Large intestine (tissue), 3 donors: ENCODE measurements around the gene KLF11. TPM values are rescaled to one million over a fixed set of nuclear protein-coding genes. Genes with fewer than 3 reads are reported as not detected.

Experiments used
- DNase-seq, 2 donors: peaks; one replicate each; pipeline versions ENCODE4 v3.0.0 to v3.0.0-alpha.2; 2013
- H3K27ac ChIP-seq: one replicate; pipeline ENCODE4 v1.5.1; 2013; ENCODE audit warnings: low read length
- H3K27me3 ChIP-seq: 2 replicates; pipeline ENCODE4 v1.6.1; 2013; ENCODE audit warnings: low read length; ENCODE audit not compliant: control insufficient read depth, insufficient read depth
- H3K36me3 ChIP-seq: 2 replicates; pipeline ENCODE4 v1.6.1; 2013; ENCODE audit warnings: low read length; ENCODE audit not compliant: control insufficient read depth, insufficient read depth
- H3K4me1 ChIP-seq: one replicate; pipeline ENCODE4 v1.6.1; 2013; ENCODE audit warnings: low read length; ENCODE audit not compliant: control insufficient read depth, insufficient read depth
- H3K4me3 ChIP-seq: one replicate; pipeline ENCODE4 v1.5.1; 2013; ENCODE audit warnings: low read length
- H3K9me3 ChIP-seq: one replicate; pipeline ENCODE4 v1.6.1; 2013; ENCODE audit warnings: mild to moderate bottlenecking, low read depth, low read length, moderate library complexity; ENCODE audit not compliant: control insufficient read depth
- WGBS: methylation state at CpG from one replicate; pipeline ENCODE4 v1.1.5; 2013; ENCODE audit warnings: low lambda C conversion rate; ENCODE audit not compliant: insufficient coverage; 5-methylcytosine and 5-hydroxymethylcytosine counted together
- polyA plus RNA-seq: library from polyadenylated mRNA; unstranded; fragments of 120-200 nt; gene quantifications from one replicate; pipeline ENCODE4 v1.2.1, GENCODE V29; 2013

KLF11 gene
- polyA plus RNA-seq, 1 donor = 10.6 TPM

DNA sequence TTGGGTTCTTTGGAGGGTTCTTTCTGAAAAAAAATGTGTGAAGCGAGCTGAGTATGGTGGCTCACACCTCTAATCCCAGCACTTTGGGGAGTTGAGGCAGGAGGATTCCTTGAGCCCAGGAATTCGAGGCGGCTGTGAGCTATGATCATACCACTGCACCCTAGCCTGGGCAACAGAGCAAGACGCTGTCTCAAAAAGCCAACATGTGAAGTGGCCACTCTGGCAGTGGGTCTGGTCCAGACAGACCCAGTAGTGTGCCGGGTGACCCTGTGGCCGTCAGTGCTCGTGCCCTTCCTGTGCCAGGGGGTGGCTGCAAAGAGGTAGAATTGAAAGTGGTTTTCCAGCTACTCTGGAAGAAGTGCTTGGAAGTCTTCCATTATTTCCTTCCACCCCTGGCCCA is 11.6 kb downstream of the KLF11 start:
- no peak for DNase-seq
- Histone ChIP-seq H3K36me3 (peaks cover 30% of the 10 kb centered on the region), H3K27me3 (no peaks in the 10 kb centered on the region), H3K27ac (no peak overlapping the region), H3K4me1 (peaks cover 19% of the 10 kb centered on the region), H3K4me3 (no peak overlapping the region), H3K9me3 (peaks cover 2% of the 10 kb centered on the region)
- no CpG with 5 or more reads among the region's 7 CpGs for WGBS

DNA sequence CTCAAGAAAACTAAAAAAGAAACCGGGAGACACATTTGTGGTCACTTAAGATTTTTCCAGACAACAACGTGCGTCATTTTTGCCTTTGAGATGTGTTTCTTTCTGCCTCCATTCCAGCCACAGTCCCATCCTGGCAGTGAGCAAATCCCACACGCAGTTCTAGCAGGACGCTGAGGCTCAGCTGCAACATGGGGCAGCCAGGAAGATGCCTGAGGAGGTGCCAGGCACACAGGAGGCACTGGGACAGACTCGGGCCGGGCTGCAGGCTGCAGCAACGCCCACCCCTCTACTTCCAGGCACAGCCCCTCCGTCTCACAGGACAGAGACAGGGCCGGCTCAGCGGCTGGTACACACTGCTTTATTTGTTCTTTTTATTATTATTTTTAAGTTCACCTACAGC is 13.1 kb downstream of the KLF11 start:
- DNase-seq = no peak
- no peak overlapping the region for H3K4me3 ChIP-seq
- peaks cover 2% of the 10 kb centered on the region for H3K9me3 ChIP-seq
- H3K27me3 ChIP-seq = no peaks in the 10 kb centered on the region
- peaks cover 16% of the 10 kb centered on the region for H3K4me1 ChIP-seq
- H3K36me3 ChIP-seq = peaks cover 30% of the 10 kb centered on the region
- no peak overlapping the region for H3K27ac ChIP-seq
- 80% methylated on average over 4 of the region's 11 CpGs for WGBS

DNA sequence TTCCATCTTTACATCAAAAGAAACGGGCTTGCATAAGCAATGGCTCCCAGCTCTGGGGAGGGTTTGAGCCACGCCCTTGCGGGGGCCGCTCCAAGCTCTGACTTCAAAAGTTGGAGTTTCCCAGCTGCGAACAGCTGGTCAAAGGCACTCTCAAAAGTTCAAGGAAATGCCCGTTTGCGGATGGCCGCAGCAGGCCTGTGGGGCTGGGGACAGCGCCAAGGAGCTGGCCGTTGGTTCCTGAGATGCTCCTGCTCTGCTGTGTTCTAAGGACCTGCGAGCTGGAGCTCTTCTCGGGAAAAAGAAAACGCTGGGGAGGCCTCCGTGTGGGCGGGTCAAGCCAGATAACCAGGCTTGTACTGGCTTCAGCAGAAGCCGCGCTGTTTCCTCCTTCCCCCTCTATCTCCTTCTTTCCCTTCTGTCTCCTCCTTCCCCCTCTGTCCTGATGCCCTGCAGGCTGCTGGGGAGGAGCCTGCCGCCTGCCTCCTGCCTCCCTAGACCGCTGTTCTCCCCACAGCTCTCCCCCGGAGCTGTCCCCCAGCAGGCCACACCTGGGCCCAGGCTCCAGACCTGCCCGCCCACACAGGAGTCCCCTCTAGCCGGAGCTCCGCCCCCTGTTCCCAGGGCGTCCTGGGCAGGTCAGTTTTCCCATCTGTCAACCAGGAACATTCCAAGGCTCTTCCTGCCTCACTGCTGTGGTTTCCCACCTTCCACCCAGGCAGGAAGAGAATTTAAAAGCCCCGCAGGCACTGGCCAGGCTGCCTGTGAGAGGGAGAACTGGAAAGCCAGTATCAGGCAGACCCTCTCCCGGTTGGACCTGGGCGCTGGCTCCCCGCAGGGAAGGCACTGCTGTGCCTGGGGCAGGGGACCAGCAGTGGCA is 14.1 kb downstream of the KLF11 start:
- Histone ChIP-seq H3K4me3 (peak overlapping the region; percentile 30), H3K4me1 (peaks cover 16% of the 10 kb centered on the region), H3K27ac (peak overlapping the region; percentile 64), H3K36me3 (peaks cover 21% of the 10 kb centered on the region), H3K9me3 (peaks cover 2% of the 10 kb centered on the region), H3K27me3 (no peaks in the 10 kb centered on the region)
- DNase-seq = peak; percentile 57 to 81
- no CpG with 5 or more reads among the region's 28 CpGs for WGBS

- WGBS = no CpG with 5 or more reads among the region's 39 CpGs
Observed at GRCh38 chr2:10058251-10059015, 15.1 kb downstream of the KLF11 start.

GRCh38 chr2:10059016-10059351 is 15.6 kb downstream of the KLF11 start:
- no peak for DNase-seq
- Histone ChIP-seq H3K27me3 (no peaks in the 10 kb centered on the region), H3K4me3 (no peak overlapping the region), H3K36me3 (peaks cover 13% of the 10 kb centered on the region), H3K27ac (no peak overlapping the region), H3K9me3 (peaks cover 2% of the 10 kb centered on the region), H3K4me1 (peaks cover 16% of the 10 kb centered on the region)
- WGBS = no CpG with 5 or more reads among the region's 17 CpGs

More at GRCh38 chr2:10058251-10059015, 15.1 kb downstream of the KLF11 start:
- DNase-seq = no peak
- Histone ChIP-seq H3K36me3 (peaks cover 15% of the 10 kb centered on the region), H3K4me3 (no peak overlapping the region), H3K27me3 (no peaks in the 10 kb centered on the region), H3K27ac (peak overlapping the region; percentile 64), H3K4me1 (peaks cover 16% of the 10 kb centered on the region), H3K9me3 (peaks cover 2% of the 10 kb centered on the region)

GRCh38 chr2:10059552-10060335 is 16.4 kb downstream of the KLF11 start:
- Histone ChIP-seq H3K36me3 (peaks cover 12% of the 10 kb centered on the region), H3K27me3 (no peaks in the 10 kb centered on the region), H3K4me3 (no peak overlapping the region), H3K27ac (no peak overlapping the region), H3K4me1 (peaks cover 16% of the 10 kb centered on the region), H3K9me3 (peaks cover 2% of the 10 kb centered on the region)
- no peak for DNase-seq
- WGBS = 80% methylated on average over 1 of the region's 20 CpGs

- Histone ChIP-seq H3K27ac (no peak overlapping the region), H3K9me3 (peaks cover 2% of the 10 kb centered on the region), H3K4me3 (no peak overlapping the region), H3K4me1 (peaks cover 16% of the 10 kb centered on the region), H3K27me3 (no peaks in the 10 kb centered on the region), H3K36me3 (peaks cover 19% of the 10 kb centered on the region)
- DNase-seq = no peak
- WGBS = no CpG with 5 or more reads among the region's 9 CpGs
Observed at GRCh38 chr2:10061221-10061925, 18.0 kb downstream of the KLF11 start.

DNA sequence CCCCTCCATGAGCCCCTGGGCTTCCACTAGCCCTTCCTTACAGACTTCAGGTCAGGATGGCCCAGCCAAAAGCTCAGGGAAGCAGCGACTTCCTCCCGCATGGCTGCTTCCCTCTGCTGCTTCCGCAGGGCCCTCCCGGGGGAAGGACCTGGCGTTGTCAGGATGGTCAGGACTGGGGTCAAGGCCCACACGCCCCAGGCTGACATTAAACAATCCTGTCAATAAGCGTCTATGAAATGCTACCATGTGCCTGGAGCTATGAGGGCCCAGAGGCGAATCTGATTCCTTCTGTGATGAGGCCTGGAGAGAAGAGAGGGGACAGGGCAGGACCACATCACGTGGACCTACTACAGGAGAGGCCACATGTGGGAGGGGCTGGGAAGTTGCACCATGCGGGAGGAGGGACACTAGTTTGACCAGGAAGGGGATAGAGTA is 19.6 kb downstream of the KLF11 start:
- 83% methylated on average over 1 of the region's 10 CpGs for WGBS
- Histone ChIP-seq H3K4me3 (no peak overlapping the region), H3K27me3 (no peaks in the 10 kb centered on the region), H3K27ac (no peak overlapping the region), H3K9me3 (peaks cover 2% of the 10 kb centered on the region), H3K36me3 (peaks cover 19% of the 10 kb centered on the region), H3K4me1 (peaks cover 1% of the 10 kb centered on the region)
- DNase-seq = no peak

- Histone ChIP-seq H3K27ac (no peak overlapping the region), H3K9me3 (no peaks in the 10 kb centered on the region), H3K36me3 (peaks cover 17% of the 10 kb centered on the region), H3K4me1 (no peaks in the 10 kb centered on the region), H3K27me3 (no peaks in the 10 kb centered on the region), H3K4me3 (no peak overlapping the region)
- no peak for DNase-seq
- WGBS = no CpG with 5 or more reads among the region's 9 CpGs
Observed at GRCh38 chr2:10063566-10063965, 20.2 kb downstream of the KLF11 start.
